RWPE2 (cell line): ENCODE results near the gene MYO1B.

ENCODE experiments used
- ATAC-seq: fragments of 200-7000 bp; cut with Tn5 transposase; 3 replicates; pipeline ENCODE4 v1.9.1; 2021; ENCODE audit warnings: low read depth
- DNase-seq: peaks from one replicate; pipeline ENCODE4 v3.0.0-alpha.2; 2020; ENCODE audit warnings: low spot score
- H3K27ac ChIP-seq: fragments of 450-650 bp; 2 replicates; pipeline ENCODE4 v1.5.1; 2017; ENCODE audit warnings: mild to moderate bottlenecking; ENCODE audit not compliant: poor library complexity, severe bottlenecking
- H3K27me3 ChIP-seq: fragments of 250-450 bp; sonication (Bioruptor Pico); 2 replicates; pipeline ENCODE4 v1.5.1; 2021; ENCODE audit warnings: mild to moderate bottlenecking, moderate library complexity; ENCODE audit not compliant: insufficient read depth, poor library complexity, severe bottlenecking
- H3K36me3 ChIP-seq: fragments of 250-450 bp; sonication (Bioruptor Pico); 2 replicates; pipeline ENCODE4 v1.5.1; 2020; ENCODE audit warnings: low read depth, mild to moderate bottlenecking, moderate library complexity
- H3K4me1 ChIP-seq: fragments of 250-450 bp; sonication (Bioruptor Pico); 2 replicates; pipeline ENCODE4 v1.5.1; 2021; ENCODE audit warnings: mild to moderate bottlenecking, moderate library complexity; ENCODE audit not compliant: insufficient read depth, poor library complexity, severe bottlenecking
- H3K4me3 ChIP-seq: fragments of 250-450 bp; sonication (Bioruptor Pico); 2 replicates; pipeline ENCODE4 v1.5.1; 2021; ENCODE audit warnings: mild to moderate bottlenecking, moderate library complexity; ENCODE audit not compliant: severe bottlenecking
- H3K9me3 ChIP-seq: fragments of 250-450 bp; sonication (Bioruptor Pico); 2 replicates; pipeline ENCODE4 v1.5.1; 2021; ENCODE audit warnings: mild to moderate bottlenecking, moderate library complexity; ENCODE audit not compliant: severe bottlenecking
- CTCF ChIP-seq: fragments of 450-650 bp; IDR thresholded peaks from one replicate; pipeline ENCODE4 v1.5.1; 2017; ENCODE audit warnings: mild to moderate bottlenecking, moderate library complexity; ENCODE audit not compliant: poor library complexity, severe bottlenecking

The MYO1B gene

GRCh38 chr2:191365089-191365488, 119.9 kb downstream of the MYO1B start:
- Histone ChIP-seq H3K36me3 (peaks cover 98% of the 10 kb centered on the region), H3K4me3 (no peak overlapping the region), H3K4me1 (no peaks in the 10 kb centered on the region), H3K27me3 (no peaks in the 10 kb centered on the region), H3K27ac (no peak overlapping the region), H3K9me3 (no peaks in the 10 kb centered on the region)
- no peak for TF ChIP-seq CTCF
- no peak for DNase-seq
- no peak for ATAC-seq

- no peak overlapping the region for H3K27ac ChIP-seq
- TF ChIP-seq CTCF: no peak
- peaks cover 98% of the 10 kb centered on the region for H3K36me3 ChIP-seq
- H3K9me3 ChIP-seq: no peaks in the 10 kb centered on the region
- no peaks in the 10 kb centered on the region for H3K27me3 ChIP-seq
- DNase-seq: no peak
- no peaks in the 10 kb centered on the region for H3K4me1 ChIP-seq
- no peak; the same call in 2 of the 3 replicates for ATAC-seq
- no peak overlapping the region for H3K4me3 ChIP-seq
Observed at GRCh38 chr2:191366199-191366598, 121.0 kb downstream of the MYO1B start.

- no peaks in the 10 kb centered on the region for H3K4me1 ChIP-seq
- H3K4me3 ChIP-seq: no peak overlapping the region
- DNase-seq: no peak
- peaks cover 96% of the 10 kb centered on the region for H3K36me3 ChIP-seq
- no peak overlapping the region for H3K27ac ChIP-seq
- no peaks in the 10 kb centered on the region for H3K27me3 ChIP-seq
- ATAC-seq: no peak
- TF ChIP-seq CTCF: peak; percentile 48
- H3K9me3 ChIP-seq: no peaks in the 10 kb centered on the region
Observed at GRCh38 chr2:191369034-191369433, 123.8 kb downstream of the MYO1B start.

- Histone ChIP-seq H3K27me3 (no peaks in the 10 kb centered on the region), H3K9me3 (no peaks in the 10 kb centered on the region), H3K36me3 (peaks cover 83% of the 10 kb centered on the region), H3K4me3 (no peak overlapping the region), H3K27ac (peak overlapping the region; percentile 90), H3K4me1 (peaks cover 20% of the 10 kb centered on the region)
- ATAC-seq (no peak), DNase-seq (no peak)
- no peak for TF ChIP-seq CTCF
Observed at GRCh38 chr2:191374366-191374765, 129.2 kb downstream of the MYO1B start.

- DNase-seq (no peak), ATAC-seq (no peak)
- no peak for TF ChIP-seq CTCF
- Histone ChIP-seq H3K27ac (peak overlapping the region; percentile 90), H3K9me3 (no peaks in the 10 kb centered on the region), H3K4me1 (peaks cover 20% of the 10 kb centered on the region), H3K4me3 (no peak overlapping the region), H3K36me3 (peaks cover 83% of the 10 kb centered on the region), H3K27me3 (no peaks in the 10 kb centered on the region)
Observed at GRCh38 chr2:191374939-191375338, 129.7 kb downstream of the MYO1B start.
